DND-41 (cell line): ENCODE data around the gene PYCR2.

Source experiments
- ATAC-seq: fragments of 200-7000 bp; cut with Tn5 transposase; 3 replicates; pipeline ENCODE4 v1.9.1; 2021; ENCODE audit warnings: low read depth; ENCODE audit not compliant: insufficient read depth
- DNase-seq: peaks from one replicate; pipeline ENCODE4 v3.0.0-alpha.2; 2020
- H2AFZ ChIP-seq: 2 replicates; pipeline ENCODE4 v1.6.0; 2012; ENCODE audit warnings: low read depth, low read length
- H3K27ac ChIP-seq: 2 replicates; pipeline ENCODE4 v1.5.1; 2012; ENCODE audit warnings: low read length, inconsistent platforms
- H3K27me3 ChIP-seq: fragments of 200-600 bp; sonication (generic); 2 replicates; pipeline ENCODE4 v1.6.0; 2012; ENCODE audit warnings: low read length, mild to moderate bottlenecking, inconsistent platforms; ENCODE audit not compliant: insufficient read depth, poor library complexity
- H3K36me3 ChIP-seq: 2 replicates; pipeline ENCODE4 v1.5.1; 2012; ENCODE audit warnings: low read length, inconsistent platforms; ENCODE audit not compliant: insufficient read depth
- H3K4me1 ChIP-seq: 2 replicates; pipeline ENCODE4 v1.5.1; 2012; ENCODE audit warnings: mild to moderate bottlenecking, low read length; ENCODE audit not compliant: insufficient read depth
- H3K4me2 ChIP-seq: 2 replicates; pipeline ENCODE4 v1.6.0; 2012; ENCODE audit warnings: mild to moderate bottlenecking, moderate library complexity, low read length, inconsistent platforms; ENCODE audit not compliant: insufficient read depth
- H3K4me3 ChIP-seq, 2 experiments: fragments of 200-600 bp in 1 of 2; shearing (Covaris generic) in 1 of 2; 2 replicates each; pipeline ENCODE4 v1.5.1; 2012 to 2016; ENCODE audit warnings: inconsistent platforms in 2 of 2, low read length in 2 of 2, mild to moderate bottlenecking in 2 of 2, low read depth in 1 of 2, moderate library complexity in 1 of 2
- H3K79me2 ChIP-seq: 2 replicates; pipeline ENCODE4 v1.6.0; 2012; ENCODE audit warnings: low read length, inconsistent platforms; ENCODE audit not compliant: insufficient read depth
- H3K9ac ChIP-seq: 2 replicates; pipeline ENCODE4 v1.6.0; 2012; ENCODE audit warnings: low read depth, mild to moderate bottlenecking, inconsistent platforms, low read length, moderate library complexity
- H3K9me3 ChIP-seq: 2 replicates; pipeline ENCODE4 v1.5.1; 2012; ENCODE audit warnings: low read length, moderate library complexity, mild to moderate bottlenecking, inconsistent platforms; ENCODE audit not compliant: insufficient read depth, severe bottlenecking
- H4K20me1 ChIP-seq: 2 replicates; pipeline ENCODE4 v1.6.0; 2012; ENCODE audit warnings: low read length; ENCODE audit not compliant: insufficient read depth
- CTCF ChIP-seq: IDR thresholded peaks from 2 replicates; pipeline ENCODE4 v1.5.1; 2012; ENCODE audit warnings: borderline replicate concordance, low read length, moderate library complexity, mild to moderate bottlenecking; ENCODE audit not compliant: poor library complexity, severe bottlenecking; ENCODE audit errors: extremely low read depth
- EZH2 ChIP-seq: IDR thresholded peaks from 3 replicates; pipeline ENCODE4 v1.6.1; 2012; ENCODE audit warnings: borderline replicate concordance, low read depth, mild to moderate bottlenecking, moderate library complexity, low read length, inconsistent platforms; ENCODE audit not compliant: severe bottlenecking

Gene PYCR2

GRCh38 chr1:225965231-225965630 lies 41.2 kb upstream of the PYCR2 start:
- ATAC-seq: no peak; the same call in 2 of the 3 replicates
- no peak overlapping the region for H3K4me3 ChIP-seq
- H2AFZ ChIP-seq: no peak overlapping the region

GRCh38 chr1:225963735-225964530 lies 39.9 kb upstream of the PYCR2 start:
- Histone ChIP-seq H3K4me1 (no peaks in the 10 kb centered on the region), H3K27ac (no peak overlapping the region), H3K27me3 (no peaks in the 10 kb centered on the region), H2AFZ (no peak overlapping the region), H3K79me2 (no peaks in the 10 kb centered on the region), H3K9me3 (no peaks in the 10 kb centered on the region), H3K9ac (no peak overlapping the region), H4K20me1 (no peaks in the 10 kb centered on the region), H3K4me3 (no peak overlapping the region), H3K4me2 (no peak overlapping the region), H3K36me3 (no peaks in the 10 kb centered on the region)
- no peak for TF ChIP-seq CTCF
- TF ChIP-seq EZH2: no peak
- ATAC-seq: no peak
- no peak for DNase-seq

More at GRCh38 chr1:225965231-225965630, 41.2 kb upstream of the PYCR2 start:
- no peaks in the 10 kb centered on the region for H3K4me1 ChIP-seq
- H3K79me2 ChIP-seq: no peaks in the 10 kb centered on the region
- DNase-seq: no peak
- H3K36me3 ChIP-seq: no peaks in the 10 kb centered on the region
- no peak overlapping the region for H3K4me2 ChIP-seq
- no peak overlapping the region for H3K27ac ChIP-seq
- no peak for TF ChIP-seq EZH2
- no peak for TF ChIP-seq CTCF
- H3K9ac ChIP-seq: no peak overlapping the region
- H4K20me1 ChIP-seq: no peaks in the 10 kb centered on the region
- H3K9me3 ChIP-seq: no peaks in the 10 kb centered on the region
- no peaks in the 10 kb centered on the region for H3K27me3 ChIP-seq

- Histone ChIP-seq H3K27ac (no peak overlapping the region), H3K4me3 (no peak overlapping the region), H3K4me2 (no peak overlapping the region), H4K20me1 (no peaks in the 10 kb centered on the region), H3K9ac (no peak overlapping the region), H3K36me3 (no peaks in the 10 kb centered on the region), H2AFZ (no peak overlapping the region), H3K27me3 (no peaks in the 10 kb centered on the region), H3K9me3 (no peaks in the 10 kb centered on the region), H3K4me1 (no peaks in the 10 kb centered on the region), H3K79me2 (no peaks in the 10 kb centered on the region)
- DNase-seq: peak; percentile 37
- no peak for TF ChIP-seq EZH2
- peak; percentile 65 for TF ChIP-seq CTCF
- peak; percentile 70 for ATAC-seq
Observed at GRCh38 chr1:225962440-225962975, 38.5 kb upstream of the PYCR2 start.
